Stimulated activated CD4-positive, alpha-beta T cell treated with anti-CD3 and anti-CD28 coated beads, Interleukin-4, amount 100 ng/mL, for 1 hour (primary cell): ENCODE data around the gene TSC22D3.
A peak's percentile ranks its signal among the peaks of the same experiment; 100 is the strongest.
"Not testable (repeated sequence)": the region's sequence is repeated elsewhere in the genome, so short reads cannot be mapped to it uniquely, and the experiment has no call there.

Source experiments
- DNase-seq: peaks from one replicate; pipeline ENCODE4 v3.0.0-alpha.2; 2020

TSC22D3 gene

DNA sequence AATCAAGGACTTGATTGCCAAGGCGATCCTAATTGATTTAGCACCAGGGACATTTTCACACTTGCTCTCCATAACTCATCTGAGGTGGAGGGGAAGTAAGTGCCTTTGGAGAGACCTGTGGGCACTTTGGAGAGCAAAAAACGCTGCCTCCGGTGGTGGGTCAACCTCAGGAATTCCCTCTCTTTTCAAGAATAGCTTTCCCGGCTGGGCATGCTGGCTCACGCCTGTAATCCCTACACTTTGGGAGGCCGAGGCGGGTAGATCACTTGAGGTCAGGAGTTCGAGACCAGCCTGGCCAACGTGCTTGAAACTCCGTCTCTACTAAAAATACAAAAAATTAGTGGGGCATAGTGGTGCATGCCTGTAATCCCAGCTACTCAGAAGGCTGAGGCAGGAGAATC, 98.1 kb downstream of the TSC22D3 start:
- DNase-seq = no peak

DNA sequence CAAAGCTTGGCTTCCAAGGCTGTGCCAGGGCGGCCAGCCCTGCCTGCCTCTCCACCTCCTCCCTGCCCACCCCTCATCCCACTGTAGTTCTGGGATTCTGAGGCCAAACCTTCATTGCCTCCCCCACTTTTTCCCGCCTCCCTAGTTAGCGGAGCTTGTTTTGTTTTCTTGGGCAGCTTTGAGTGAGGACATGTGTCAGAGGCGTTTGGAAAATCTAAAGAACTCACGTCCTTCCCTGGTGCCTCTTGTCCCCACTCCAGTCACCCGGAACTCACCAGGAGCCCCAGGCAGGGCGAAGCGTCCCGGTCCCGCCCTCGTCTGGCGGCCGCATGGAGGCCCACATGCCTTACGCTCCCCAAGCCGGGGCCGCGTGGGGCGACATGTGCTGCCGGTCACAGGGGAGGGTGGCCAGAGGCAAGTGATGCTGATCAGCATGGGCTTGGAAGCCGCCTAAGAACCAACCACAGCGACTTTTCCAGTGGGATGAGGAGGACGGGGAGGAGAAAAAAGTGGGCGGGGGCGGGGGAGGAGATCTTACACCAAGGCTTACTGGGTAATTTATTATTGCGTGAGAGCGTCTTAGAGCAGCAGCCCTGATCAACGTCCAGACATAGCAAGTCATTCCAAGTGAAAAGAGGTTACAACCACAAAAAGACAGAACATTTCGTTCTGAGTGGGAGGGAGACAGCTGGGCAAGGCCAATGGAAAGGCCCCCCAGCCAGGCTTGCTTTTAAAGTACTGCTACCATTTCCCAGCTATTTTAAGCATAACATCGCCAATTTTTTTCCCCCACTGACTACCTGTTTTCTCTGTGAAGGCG, 98.8 kb downstream of the TSC22D3 start:
- peak; percentile 60 for DNase-seq

DNA sequence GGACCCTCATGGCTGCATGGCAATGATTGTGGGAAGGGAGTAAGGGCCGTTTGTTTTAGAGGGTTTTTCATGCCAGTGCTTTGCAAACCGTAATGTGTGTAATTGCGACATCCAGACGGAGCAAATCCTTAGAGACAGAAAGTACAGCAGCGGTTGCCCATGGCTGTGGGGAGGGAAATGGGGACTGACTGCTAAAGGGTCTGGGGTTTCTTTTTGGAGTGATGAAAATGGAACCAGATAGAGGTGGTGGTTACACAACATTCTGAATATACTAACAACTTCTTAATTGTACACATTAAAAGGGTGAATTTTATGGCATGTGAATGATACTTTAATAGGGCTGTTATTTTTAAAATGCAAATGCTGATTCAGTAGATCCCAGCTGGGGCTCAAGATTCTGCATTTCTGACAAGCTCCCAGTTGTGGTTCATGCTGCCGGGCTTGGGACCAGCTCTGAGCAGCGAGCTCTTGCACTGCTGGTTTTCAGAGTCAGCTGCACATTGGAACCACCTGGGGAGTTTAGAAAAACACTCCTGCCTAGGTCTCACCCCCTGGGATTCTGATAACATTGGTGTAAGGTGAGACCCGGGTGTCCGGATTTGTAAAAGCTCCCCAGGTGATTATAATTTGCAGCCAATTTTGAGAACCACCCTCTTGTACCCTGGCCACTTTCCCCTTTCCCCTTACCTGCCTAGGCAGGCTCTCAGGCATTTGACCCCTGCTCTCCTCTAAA, 99.6 kb downstream of the TSC22D3 start:
- no peak for DNase-seq

DNA sequence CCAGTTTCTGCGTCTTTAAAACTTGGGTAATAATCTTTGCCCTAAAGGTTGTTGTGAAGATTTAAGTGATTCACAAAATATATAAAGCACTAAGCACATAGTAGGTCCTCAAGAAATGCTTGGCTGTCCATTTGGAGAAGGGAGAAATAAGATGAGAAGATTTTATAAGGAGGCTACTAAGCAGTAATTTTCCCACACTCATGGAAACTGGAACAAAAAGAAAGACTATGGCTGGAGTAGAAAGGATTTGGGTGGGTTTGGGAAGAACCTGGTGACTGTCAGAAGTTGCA, 100.3 kb downstream of the TSC22D3 start:
- DNase-seq = no peak

DNA sequence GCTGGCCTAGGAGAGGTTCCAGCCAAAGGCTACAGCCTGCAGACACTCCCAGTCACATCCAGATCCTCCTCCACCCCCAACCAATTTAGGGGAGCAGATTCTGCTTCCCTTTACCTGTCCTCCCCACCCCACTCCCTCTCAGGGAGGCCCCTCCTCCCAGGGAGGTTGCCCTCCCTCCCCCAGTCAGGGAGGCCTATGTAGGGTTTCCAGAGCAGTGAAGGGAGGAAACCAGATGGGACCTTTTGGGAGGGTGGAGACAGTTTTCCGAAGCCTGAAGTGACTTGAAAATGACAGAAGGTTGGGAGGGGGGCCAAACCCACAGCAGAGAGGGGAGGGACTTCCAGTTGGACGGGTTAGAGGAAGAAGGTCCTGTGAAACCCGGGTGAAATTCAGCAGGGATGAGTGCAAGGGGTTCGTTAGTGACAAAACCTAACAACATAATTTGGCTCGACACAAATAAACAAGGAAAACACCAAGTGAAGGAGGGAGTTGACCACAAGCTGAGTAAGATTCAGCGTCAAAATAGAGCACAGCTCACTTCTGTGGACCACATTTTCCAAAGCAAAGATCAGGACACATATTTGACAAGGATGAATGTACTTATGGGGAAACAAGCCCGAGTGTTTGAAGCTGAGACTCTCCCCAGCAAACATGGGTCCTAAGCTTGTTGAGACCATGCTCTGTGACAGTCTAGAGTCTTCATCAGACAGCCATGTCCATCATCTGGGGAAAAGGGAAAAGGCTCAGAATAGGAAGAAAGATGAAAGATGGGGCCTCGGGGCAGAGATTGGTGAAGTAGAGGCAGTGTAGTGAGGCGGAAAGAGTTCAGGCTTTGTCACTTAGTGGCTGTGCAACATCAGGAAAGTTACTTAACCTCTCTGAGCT, 100.9 kb downstream of the TSC22D3 start:
- peak; percentile 15 for DNase-seq

DNA sequence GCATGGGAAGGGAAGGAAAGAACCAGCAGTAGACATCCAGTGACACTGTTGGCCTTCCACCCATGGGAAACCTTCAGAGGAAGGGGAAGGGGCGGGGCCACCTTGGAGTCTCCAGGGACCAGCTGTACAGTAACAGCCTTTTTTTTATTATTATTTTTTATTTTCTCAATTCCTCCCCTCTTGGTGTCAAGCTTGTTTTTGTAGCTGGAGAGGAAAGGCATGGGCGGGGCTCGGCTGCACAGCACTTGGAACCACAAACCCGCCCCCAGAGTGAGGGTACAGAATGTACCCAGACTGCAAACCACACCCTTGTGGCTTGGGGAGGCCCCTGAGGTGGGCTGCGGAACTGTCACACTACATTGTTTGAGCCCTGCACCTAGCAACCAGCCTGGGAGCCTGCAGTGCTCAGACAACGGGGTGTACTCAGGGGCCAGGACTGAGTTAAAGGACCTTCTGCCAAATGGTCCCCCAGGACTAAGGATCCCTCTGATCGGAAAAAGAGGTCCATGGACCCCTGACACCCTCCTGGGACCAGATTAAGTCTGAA, 101.6 kb downstream of the TSC22D3 start:
- DNase-seq = peak; percentile 78

DNA sequence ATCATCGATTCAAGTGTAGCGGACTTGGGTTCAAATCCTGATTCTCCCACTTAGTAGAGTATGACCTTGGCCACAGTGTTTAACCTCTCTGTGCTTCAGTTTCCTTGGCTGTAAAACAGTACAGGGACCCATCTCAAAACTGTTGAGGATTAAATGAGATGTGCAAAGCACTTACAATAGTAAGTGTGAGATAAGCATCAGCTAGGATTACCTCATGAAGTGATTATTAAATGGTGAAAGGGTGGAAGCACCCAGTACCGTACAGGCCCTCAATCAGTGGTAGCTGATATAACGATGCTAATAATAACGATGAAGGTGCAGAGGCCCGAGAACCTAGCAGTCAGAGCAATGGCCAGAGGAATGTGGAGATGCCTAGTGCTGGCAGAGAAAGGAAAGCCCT, 102.2 kb downstream of the TSC22D3 start:
- no peak for DNase-seq

DNA sequence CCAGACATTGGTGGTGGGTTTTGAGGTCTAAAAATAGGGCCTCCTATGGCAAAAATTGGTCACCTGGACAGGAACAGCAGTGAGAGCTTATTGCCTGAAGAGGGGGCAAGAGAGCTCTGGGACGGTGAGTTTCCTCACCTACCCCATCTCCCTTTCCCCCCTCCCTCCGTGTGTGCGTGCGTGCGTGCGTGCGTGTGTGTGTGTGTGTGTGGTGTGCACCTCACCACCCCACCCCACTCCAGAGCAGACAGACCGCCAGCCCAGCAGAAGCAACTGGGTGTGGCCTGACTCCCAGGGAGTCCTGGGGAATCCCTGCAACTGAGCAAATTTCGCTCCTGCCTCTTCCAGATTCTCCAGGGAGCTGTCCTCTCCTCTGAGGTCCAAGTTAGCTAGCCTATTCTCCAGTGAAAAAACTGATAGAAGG, 102.6 kb downstream of the TSC22D3 start:
- peak; percentile 62 for DNase-seq

DNA sequence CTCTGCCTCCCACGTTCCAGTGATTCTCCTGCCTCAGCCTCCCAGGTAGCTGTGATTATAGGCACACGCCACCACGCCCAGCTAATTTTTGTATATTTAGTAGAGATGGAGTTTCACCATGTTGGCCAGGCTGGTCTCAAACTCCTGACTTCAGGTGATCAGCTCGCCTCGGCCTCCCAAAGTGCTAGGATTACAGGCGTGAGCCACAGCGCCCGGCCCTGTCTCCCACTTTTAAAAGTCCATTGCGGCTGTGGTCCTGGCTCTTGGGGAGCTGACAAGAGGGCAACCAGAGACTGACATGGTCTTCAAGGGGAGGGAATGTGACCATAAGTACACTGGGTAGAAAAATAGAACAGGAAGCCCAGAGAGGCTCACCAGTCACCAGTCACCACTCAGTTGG, 104.3 kb downstream of the TSC22D3 start:
- DNase-seq = not testable (repeated sequence)

DNA sequence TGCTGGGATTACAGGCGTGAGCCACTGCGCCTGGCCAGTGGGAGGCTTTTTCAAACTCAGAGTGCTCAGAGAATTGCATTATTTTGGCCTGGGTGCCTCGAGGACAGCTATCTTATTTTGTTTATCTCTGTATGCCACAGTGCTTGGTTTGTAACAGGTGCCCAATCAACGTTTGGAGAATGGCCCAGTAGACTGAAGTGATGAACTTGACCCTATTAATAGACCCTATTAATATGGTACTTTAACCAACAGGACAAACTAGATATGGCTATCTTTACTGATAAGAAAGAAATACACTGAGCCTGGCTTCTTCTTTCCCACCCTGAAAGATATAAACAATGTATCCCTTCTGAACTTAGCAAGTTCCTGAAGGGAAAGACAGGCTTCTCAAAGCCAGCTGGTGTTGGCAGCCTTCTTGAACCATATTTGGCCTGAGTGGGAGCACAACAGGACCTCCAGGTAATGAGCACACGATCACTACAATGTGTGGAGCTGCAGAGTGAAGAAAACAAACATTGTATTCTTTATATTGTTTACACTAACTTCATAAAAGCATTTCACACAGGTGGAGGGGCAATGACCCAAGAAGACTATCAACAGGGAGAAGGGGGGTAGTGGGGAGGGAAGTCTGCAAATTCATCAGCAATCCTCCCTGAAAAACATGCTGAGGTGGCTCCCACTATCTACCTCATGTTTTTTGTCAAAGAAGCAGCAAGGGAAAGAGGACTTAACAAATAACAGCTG, 105.5 kb downstream of the TSC22D3 start:
- DNase-seq = no peak

DNA sequence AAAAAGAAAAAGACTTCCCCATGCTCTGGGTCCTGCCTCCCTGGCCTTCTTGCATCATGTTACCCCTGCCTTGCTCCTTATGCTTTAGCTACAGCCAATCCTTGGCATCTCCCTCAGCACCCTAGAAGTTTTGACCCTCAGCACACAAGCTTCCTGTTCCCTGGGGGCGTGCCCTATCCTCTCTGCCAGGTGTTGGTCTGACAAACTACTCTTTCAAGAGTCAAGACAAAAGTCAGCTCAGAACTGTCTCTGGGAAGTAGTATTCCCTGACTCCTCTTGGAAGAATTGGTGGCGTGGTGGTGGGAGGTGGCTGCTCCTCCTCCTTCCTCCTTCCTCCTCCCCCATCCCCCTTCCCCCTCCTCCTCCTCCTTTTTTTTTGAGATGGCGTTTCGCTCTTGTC, 106.3 kb downstream of the TSC22D3 start:
- no peak for DNase-seq

DNA sequence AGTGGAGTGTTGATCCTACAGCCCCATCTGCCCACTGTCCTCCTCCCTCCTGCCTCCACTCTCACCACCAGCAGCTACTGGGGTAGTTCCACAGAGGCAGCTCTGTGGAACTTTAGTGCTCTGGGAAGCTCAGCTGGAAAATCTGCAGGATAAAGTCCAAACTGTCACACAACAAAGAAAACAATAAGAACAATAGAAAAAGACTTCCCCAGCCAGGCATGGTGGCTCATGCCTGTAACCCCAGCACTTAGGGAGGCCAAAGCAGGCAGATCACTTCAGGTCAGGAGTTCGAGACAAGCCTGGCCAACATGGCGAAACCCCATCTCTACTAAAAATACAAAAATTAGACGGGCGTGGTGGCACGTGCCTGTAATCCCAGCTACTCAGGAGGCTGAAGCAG, 106.9 kb downstream of the TSC22D3 start:
- not testable (repeated sequence) for DNase-seq

DNA sequence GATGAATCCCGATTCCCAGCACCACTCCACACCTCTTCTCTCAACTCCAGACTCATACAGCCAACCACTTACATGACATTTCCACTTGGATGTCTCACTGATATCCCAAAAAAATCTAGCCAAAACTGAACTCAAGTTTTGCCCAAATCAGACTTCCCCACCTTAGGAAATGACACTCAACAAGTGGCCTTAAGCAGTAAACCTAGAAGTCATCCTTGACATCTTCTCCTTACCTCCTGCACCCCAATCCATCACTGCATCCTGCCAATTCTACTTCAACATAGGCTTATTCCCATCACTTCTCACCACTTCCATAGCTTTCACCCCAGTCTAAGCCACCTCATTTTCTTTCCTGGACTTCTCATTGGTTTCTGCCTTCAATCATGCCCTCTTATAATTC, 108.2 kb downstream of the TSC22D3 start:
- DNase-seq = no peak

DNA sequence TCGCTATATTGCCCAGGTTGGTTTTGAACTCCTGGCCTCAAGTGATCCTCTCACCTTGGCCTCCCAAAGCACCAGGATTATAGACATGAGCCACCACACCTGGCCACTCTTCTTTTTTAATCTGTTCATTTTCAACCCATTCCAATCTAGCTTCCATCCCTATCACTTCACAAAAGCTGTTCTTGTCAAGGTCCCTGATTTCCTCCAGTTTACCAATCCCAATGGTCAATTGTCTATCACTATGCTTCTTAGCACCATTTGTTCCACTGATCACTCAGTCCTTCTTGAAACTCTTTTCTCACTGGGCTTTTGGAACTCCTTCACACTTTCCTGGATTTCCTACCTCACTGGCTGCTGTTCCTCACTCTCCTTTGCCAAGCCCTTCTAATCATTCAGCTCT, 108.7 kb downstream of the TSC22D3 start:
- no peak for DNase-seq
